ENCODE measurements around the gene TEAD4.

Gene TEAD4

GRCh38 chr12:3081886-3082285 lies 122.7 kb downstream of the TEAD4 start:
- DNase-seq (ENCODE audit: low read depth) = no peak
- no peak overlapping the region for H3K4me3 ChIP-seq (ENCODE audit: low read length)
- TF ChIP-seq CTCF (IDR thresholded peaks at IDR 0.05; ENCODE audit: insufficient read depth, low read depth, low read length, missing control alignments) = no peak

DNA sequence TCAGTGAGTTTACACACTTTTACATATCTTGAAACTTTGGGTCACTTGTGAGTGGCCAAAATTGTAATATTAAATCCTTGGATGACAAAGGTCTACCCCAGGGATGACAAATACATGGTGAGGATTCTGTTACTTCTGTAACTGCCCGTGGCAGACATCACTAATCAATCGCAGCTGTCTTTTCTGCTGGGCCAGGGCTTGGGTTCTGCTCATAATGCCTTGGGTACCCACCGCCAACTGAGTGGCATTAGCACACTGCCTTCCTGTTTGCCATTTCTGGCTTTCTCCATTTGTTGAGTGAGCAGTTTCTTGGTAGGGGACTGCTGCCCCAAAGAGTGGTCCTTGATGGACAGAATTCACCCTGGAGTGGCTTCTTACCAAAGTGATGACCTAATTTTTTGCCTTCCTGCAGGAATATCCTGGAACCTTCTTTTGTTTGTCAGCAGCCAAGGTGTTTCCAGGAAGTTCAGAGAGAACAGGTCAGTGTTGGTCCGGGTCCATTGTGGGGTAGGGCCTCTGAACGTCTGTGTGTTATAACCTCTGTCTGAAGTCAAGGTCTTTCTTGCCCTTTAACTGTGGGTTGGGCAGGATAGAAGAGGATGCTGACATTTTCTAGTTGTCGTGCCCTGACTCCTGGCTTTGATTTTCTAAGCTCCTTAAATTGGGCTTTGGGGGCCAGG lies 124.2 kb downstream of the TEAD4 start:
- no peak for TF ChIP-seq CTCF (IDR thresholded peaks at IDR 0.05; ENCODE audit: insufficient read depth, low read depth, low read length, missing control alignments)
- H3K4me3 ChIP-seq (ENCODE audit: low read length) = no peak overlapping the region
- DNase-seq (ENCODE audit: low read depth) = no peak

- H3K4me3 ChIP-seq (ENCODE audit: low read length) = no peak overlapping the region
- no peak for DNase-seq (ENCODE audit: low read depth)
- no peak for TF ChIP-seq CTCF (IDR thresholded peaks at IDR 0.05; ENCODE audit: insufficient read depth, low read depth, low read length, missing control alignments)
Measured at GRCh38 chr12:3083921-3084347, 124.7 kb downstream of the TEAD4 start.

DNA sequence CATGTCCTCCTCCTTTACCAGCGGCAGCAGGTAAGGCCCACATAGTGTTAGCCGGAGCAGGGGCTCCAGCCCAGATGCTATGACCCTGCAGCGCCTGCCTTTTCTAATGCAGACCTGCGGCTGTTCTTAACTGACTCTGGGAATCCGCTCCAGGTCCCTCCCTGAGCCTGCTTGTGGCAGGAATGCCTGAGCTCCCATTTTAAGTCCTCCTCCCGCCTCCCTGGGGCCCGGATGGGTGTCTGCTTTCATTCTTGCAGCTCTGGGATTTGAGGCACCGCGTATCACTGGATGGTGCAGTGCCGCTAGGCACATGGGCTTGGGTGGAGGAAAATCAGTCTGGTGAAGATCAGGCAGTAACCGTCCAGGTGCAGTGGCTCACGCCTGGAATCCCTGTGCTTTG lies 125.5 kb downstream of the TEAD4 start:
- no peak overlapping the region for H3K4me3 ChIP-seq (ENCODE audit: low read length)
- DNase-seq (ENCODE audit: low read depth) = no peak
- TF ChIP-seq CTCF (IDR thresholded peaks at IDR 0.05; ENCODE audit: insufficient read depth, low read depth, low read length, missing control alignments) = no peak

DNA sequence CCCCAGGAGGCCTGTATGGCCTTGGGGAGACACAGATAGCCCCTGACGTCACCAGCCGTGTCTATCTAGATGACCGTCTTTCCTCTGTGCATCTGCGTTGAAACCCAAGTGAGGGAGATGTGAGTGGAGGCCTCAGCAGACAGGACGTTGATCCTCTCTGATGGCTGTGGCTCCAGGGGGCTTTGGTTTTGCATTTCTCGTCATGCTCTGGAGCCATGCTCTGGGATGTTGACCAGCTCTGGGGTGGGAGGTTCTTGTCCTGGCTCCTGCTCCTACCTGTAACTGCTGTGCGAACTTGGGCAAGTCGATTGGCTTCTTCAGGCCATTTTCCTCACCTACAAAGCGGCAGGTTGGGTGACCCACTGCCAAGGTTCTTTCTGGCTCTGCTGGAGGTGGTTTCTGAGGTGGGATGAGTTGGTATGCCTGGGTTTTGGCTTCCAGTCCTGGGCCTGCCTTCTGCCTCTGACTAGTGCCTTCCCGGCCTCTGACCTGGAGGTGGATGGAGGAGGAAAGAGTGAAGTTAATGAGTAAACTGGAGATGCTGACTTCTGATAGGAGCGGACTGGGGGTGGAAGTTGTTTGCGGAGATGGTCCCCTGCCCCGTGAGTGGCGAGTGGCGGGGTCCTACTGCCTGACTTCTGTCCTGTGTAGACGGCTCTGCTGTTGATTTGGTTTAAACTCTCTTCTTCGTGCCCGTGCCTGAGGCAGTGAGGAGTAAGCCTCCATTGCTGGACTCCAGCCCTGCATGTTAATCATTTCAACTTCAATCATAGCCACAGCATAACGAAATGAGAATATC lies 126.3 kb downstream of the TEAD4 start:
- TF ChIP-seq CTCF (IDR thresholded peaks at IDR 0.05; ENCODE audit: insufficient read depth, low read depth, low read length, missing control alignments) = no peak
- H3K4me3 ChIP-seq (ENCODE audit: low read length) = no peak overlapping the region

DNA sequence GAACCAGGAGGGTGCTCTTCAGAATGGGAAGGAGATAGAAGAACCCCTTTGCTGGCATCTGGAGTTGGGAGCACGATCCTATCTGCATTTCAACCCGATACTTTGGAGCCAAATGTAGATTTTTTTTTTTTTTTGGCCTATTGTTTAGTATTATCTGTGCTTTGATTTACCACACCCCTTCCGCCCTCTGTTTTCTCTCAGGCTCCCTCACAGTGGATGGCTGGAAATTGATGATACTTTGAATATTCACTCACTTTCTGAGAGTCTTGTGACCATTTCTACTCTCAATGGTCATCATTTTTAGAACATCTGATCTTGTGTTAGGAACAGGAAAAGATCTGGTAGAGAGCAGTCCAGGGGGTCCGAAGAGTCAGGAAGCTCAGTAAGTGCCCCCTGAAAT lies 127.0 kb downstream of the TEAD4 start:
- no peak for TF ChIP-seq CTCF (IDR thresholded peaks at IDR 0.05; ENCODE audit: insufficient read depth, low read depth, low read length, missing control alignments)
- H3K4me3 ChIP-seq (ENCODE audit: low read length) = no peak overlapping the region
- no peak for DNase-seq (ENCODE audit: low read depth)

More for the DNA sequence above, 126.3 kb downstream of the TEAD4 start:
- DNase-seq (ENCODE audit: low read depth) = no peak
